HG03139 (cell line): ENCODE results near the gene CCDC85B.
"Not testable (repeated sequence)": the region's sequence is repeated elsewhere in the genome, so short reads cannot be mapped to it uniquely, and the experiment has no call there.

ENCODE experiments used
- ATAC-seq: cut with Tn5 transposase; IDR thresholded peaks from one replicate; pipeline ENCODE4 v1.9.1; 2021; ENCODE audit not compliant: unreplicated experiment

CCDC85B gene

GRCh38 chr11:65890324-65891218 lies at the start of gene CCDC85B:
Gene CCDC85B, plus strand, starts transcription at chr11:65890673. Its CDS starts 111 bp downstream, at chr11:65890784.
- ATAC-seq: peak; percentile 43

- no peak for ATAC-seq
Observed at GRCh38 chr11:65842144-65842543, 48.3 kb upstream of the CCDC85B start.

- ATAC-seq: no peak
Observed at GRCh38 chr11:65843811-65844210, 46.7 kb upstream of the CCDC85B start.

- ATAC-seq: no peak
Observed at GRCh38 chr11:65844231-65844872, 46.1 kb upstream of the CCDC85B start.

GRCh38 chr11:65847746-65848145 lies 42.7 kb upstream of the CCDC85B start:
- ATAC-seq: no peak

- not testable (repeated sequence) for ATAC-seq
Observed at GRCh38 chr11:65848693-65849092, 41.8 kb upstream of the CCDC85B start.

- ATAC-seq: no peak
Observed at GRCh38 chr11:65849366-65849765, 41.1 kb upstream of the CCDC85B start.

GRCh38 chr11:65849771-65850216 lies 40.7 kb upstream of the CCDC85B start:
- no peak for ATAC-seq

GRCh38 chr11:65850217-65851082 lies 40.0 kb upstream of the CCDC85B start:
- ATAC-seq: no peak

GRCh38 chr11:65851083-65851579 lies 39.3 kb upstream of the CCDC85B start:
- no peak for ATAC-seq

- ATAC-seq: no peak
Observed at GRCh38 chr11:65851811-65852507, 38.5 kb upstream of the CCDC85B start.

GRCh38 chr11:65852508-65853245 lies 37.8 kb upstream of the CCDC85B start:
- ATAC-seq: no peak

GRCh38 chr11:65853246-65853979 lies 37.1 kb upstream of the CCDC85B start:
- no peak for ATAC-seq

GRCh38 chr11:65854161-65854592 lies 36.3 kb upstream of the CCDC85B start:
- ATAC-seq: no peak

- no peak for ATAC-seq
Observed at GRCh38 chr11:65854852-65855837, 35.3 kb upstream of the CCDC85B start.

- no peak for ATAC-seq
Observed at GRCh38 chr11:65855927-65856363, 34.5 kb upstream of the CCDC85B start.

- no peak for ATAC-seq
Observed at GRCh38 chr11:65856689-65857499, 33.6 kb upstream of the CCDC85B start.
